K562 (cell line): ENCODE measurements around the gene AGPAT3. TPM values are rescaled to one million over a fixed set of nuclear protein-coding genes. Genes with fewer than 3 reads are reported as not detected.

Experiments used
- BCOR ChIP-seq: fragments of 450-650 bp; IDR thresholded peaks from 2 replicates; pipeline ENCODE4 v1.6.1; 2016
- BMI1 ChIP-seq: fragments of 150-350 bp; IDR thresholded peaks from 2 replicates; pipeline ENCODE4 v1.6.1; 2014; ENCODE audit warnings: low read length
- CBX5 ChIP-seq: IDR thresholded peaks from 2 replicates; pipeline ENCODE4 v1.6.1; 2014; ENCODE audit warnings: low read depth, borderline replicate concordance
- CEBPB ChIP-seq: fragments of 450-650 bp; IDR thresholded peaks from 2 replicates; pipeline ENCODE4 v1.6.1; 2016; ENCODE audit warnings: missing genetic modification characterization, missing compliant biosample characterization
- CHD4 ChIP-seq: fragments of 200-600 bp; sonication (generic); IDR thresholded peaks from 3 replicates; pipeline ENCODE4 v1.6.1; 2012; ENCODE audit warnings: low read depth, mild to moderate bottlenecking, mixed read lengths, low read length, inconsistent platforms; ENCODE audit not compliant: insufficient read depth, insufficient replicate concordance, poor library complexity, severe bottlenecking
- DIDO1 ChIP-seq: fragments of 450-650 bp; IDR thresholded peaks from 2 replicates; pipeline ENCODE4 v1.6.1; 2016; ENCODE audit warnings: low read depth, missing biosample characterization, missing genetic modification characterization
- GTF2F1 ChIP-seq: IDR thresholded peaks from 2 replicates; pipeline ENCODE4 v1.6.1; 2011; ENCODE audit warnings: low read depth, low read length, improper control_type of control experiment
- HMBOX1 ChIP-seq: sonication (generic); IDR thresholded peaks from 2 replicates; pipeline ENCODE4 v1.6.1; 2016
- KHSRP ChIP-seq: fragments of 450-650 bp; IDR thresholded peaks from 2 replicates; pipeline ENCODE4 v1.6.1; 2017
- MTA3 ChIP-seq: fragments of 450-650 bp; formaldehyde crosslinking; IDR thresholded peaks from 2 replicates; pipeline ENCODE4 v1.6.1; 2017; ENCODE audit warnings: mild to moderate bottlenecking, borderline replicate concordance
- NELFE ChIP-seq: IDR thresholded peaks from 2 replicates; pipeline ENCODE4 v1.6.1; 2011; ENCODE audit warnings: mild to moderate bottlenecking; ENCODE audit not compliant: insufficient read depth, insufficient read length
- POLR2H ChIP-seq: IDR thresholded peaks from 2 replicates; pipeline ENCODE4 v1.6.1; 2016; ENCODE audit warnings: missing genetic modification characterization, low read depth, mild to moderate bottlenecking, control low read depth, missing compliant biosample characterization, moderate library complexity
- RFX7 ChIP-seq: fragments of 250-450 bp; sonication (Bioruptor Pico); IDR thresholded peaks from 2 replicates; pipeline ENCODE4 v1.5.1; 2021; ENCODE audit warnings: mild to moderate bottlenecking
- SMAD1 ChIP-seq: fragments of 150-350 bp; IDR thresholded peaks from 2 replicates; pipeline ENCODE4 v1.6.1; 2014; ENCODE audit warnings: low read length, low read depth; ENCODE audit not compliant: partially characterized antibody
- SMARCA5 ChIP-seq: fragments of 450-650 bp; IDR thresholded peaks from 2 replicates; pipeline ENCODE4 v1.6.1; 2016
- SNAPC5 ChIP-seq: fragments of 250-450 bp; sonication (Bioruptor Pico); IDR thresholded peaks from 2 replicates; pipeline ENCODE4 v1.8.0; 2021; ENCODE audit warnings: moderate library complexity, mild to moderate bottlenecking, inconsistent platforms
- SRSF1 ChIP-seq: fragments of 200-400 bp; formaldehyde crosslinking; IDR thresholded peaks from 2 replicates; pipeline ENCODE4 v1.6.1; 2017; ENCODE audit warnings: mild to moderate bottlenecking, low read depth, low read length, moderate library complexity
- TSC22D4 ChIP-seq: fragments of 450-650 bp; IDR thresholded peaks from 2 replicates; pipeline ENCODE4 v1.6.1; 2016; ENCODE audit warnings: missing genetic modification characterization, missing biosample characterization, control low read depth
- USF2 ChIP-seq: sonication (generic); formaldehyde crosslinking; IDR thresholded peaks from 2 replicates; pipeline ENCODE4 v1.5.0; 2020; ENCODE audit warnings: missing genetic modification reagents
- XRCC4 ChIP-seq: IDR thresholded peaks from one replicate; pipeline ENCODE4 v1.6.1; 2011; ENCODE audit not compliant: insufficient read depth, insufficient read length; ENCODE audit errors: extremely low read depth
- ZNF592 ChIP-seq: fragments of 450-650 bp; IDR thresholded peaks from 2 replicates; pipeline ENCODE4 v1.6.1; 2017; ENCODE audit warnings: antibody characterized with exemption, mild to moderate bottlenecking
- ZNF780A ChIP-seq: fragments of 250-450 bp; sonication (Bioruptor Pico); IDR thresholded peaks from 2 replicates; pipeline ENCODE4 v1.5.0; 2021; ENCODE audit warnings: mild to moderate bottlenecking
- polyA plus RNA-seq, 8 experiments: library from polyadenylated mRNA; depleted of rRNA in 4 of 8; stranded (reverse) in 5 of 8; unstranded in 3 of 8; fragments of >200 nt; fragmentation: Nextera tagmentation in 2 of 8; fragmentation: Illumina TruSeq in 1 of 8; extraction: Ambion mirVana in 2 of 8; extraction: Trizol in 1 of 8; gene quantifications; 2 replicates each; pipeline versions ENCODE4 v1.2.1 to v1.2.3, GENCODE V29; 2011 to 2014; ENCODE audit warnings: inconsistent platforms in 1 of 8, missing spikeins in 1 of 8
- total RNA-seq, 7 experiments: library from RNA; depleted of rRNA in 6 of 7; stranded (reverse); fragments of >200 nt in 6 of 7; fragmentation: Illumina TruSeq in 2 of 7; extraction: Trizol in 2 of 7; gene quantifications; 2 replicates each; pipeline versions ENCODE4 v1.2.1 to v1.2.3, GENCODE V29; 2011 to 2021; ENCODE audit warnings: low replicate concordance in 1 of 7
- TF ChIP-seq, protein P1 (sequence below): fragments of 450-650 bp; formaldehyde crosslinking; conservative IDR thresholded peaks from 2 replicates; pipeline ENCODE4 v1.4.0; 2022; ENCODE audit warnings: mild to moderate bottlenecking, missing genetic modification characterization

The AGPAT3 gene
- total and polyA plus RNA-seq, 9 of the 15 experiments (the other 6 are each of a cell fraction or from before 2014, with no cell fraction given): 1.5 to 88.4 (median 35.7) TPM

GRCh38 chr21:43858806-43859648 is 6.0 kb upstream of the AGPAT3 start (continued):
- TF ChIP-seq GTF2F1: no peak
- TF ChIP-seq SNAPC5 (CRISPR knock-in tag): no peak
- TF ChIP-seq RFX7 (CRISPR knock-in tag): no peak
- no peak for TF ChIP-seq MTA3
- no peak for TF ChIP-seq USF2 (CRISPR knock-in tag)
- TF ChIP-seq XRCC4: no peak
- TF ChIP-seq HMBOX1: no peak
- TF ChIP-seq BMI1: no peak
- no peak for TF ChIP-seq CHD4
- no peak for TF ChIP-seq POLR2H (tag)
- TF ChIP-seq SRSF1: no peak
- TF ChIP-seq ZNF592: no peak
- TF ChIP-seq CBX5: no peak
- TF ChIP-seq SMARCA5: no peak
- TF ChIP-seq TSC22D4: no peak
- no peak for TF ChIP-seq CEBPB (tag)
- no peak for TF ChIP-seq DIDO1 (tag)
- TF ChIP-seq ZNF780A (CRISPR knock-in tag): no peak
- TF ChIP-seq SMAD1: no peak
- TF ChIP-seq NELFE: no peak
- TF ChIP-seq KHSRP: no peak
- no peak for TF ChIP-seq BCOR
- TF ChIP-seq, protein P1, sequence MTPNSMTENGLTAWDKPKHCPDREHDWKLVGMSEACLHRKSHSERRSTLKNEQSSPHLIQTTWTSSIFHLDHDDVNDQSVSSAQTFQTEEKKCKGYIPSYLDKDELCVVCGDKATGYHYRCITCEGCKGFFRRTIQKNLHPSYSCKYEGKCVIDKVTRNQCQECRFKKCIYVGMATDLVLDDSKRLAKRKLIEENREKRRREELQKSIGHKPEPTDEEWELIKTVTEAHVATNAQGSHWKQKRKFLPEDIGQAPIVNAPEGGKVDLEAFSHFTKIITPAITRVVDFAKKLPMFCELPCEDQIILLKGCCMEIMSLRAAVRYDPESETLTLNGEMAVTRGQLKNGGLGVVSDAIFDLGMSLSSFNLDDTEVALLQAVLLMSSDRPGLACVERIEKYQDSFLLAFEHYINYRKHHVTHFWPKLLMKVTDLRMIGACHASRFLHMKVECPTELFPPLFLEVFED (CRISPR knock-in tag): no peak
